ENCODE data around the gene CORO7.

Gene CORO7

DNA sequence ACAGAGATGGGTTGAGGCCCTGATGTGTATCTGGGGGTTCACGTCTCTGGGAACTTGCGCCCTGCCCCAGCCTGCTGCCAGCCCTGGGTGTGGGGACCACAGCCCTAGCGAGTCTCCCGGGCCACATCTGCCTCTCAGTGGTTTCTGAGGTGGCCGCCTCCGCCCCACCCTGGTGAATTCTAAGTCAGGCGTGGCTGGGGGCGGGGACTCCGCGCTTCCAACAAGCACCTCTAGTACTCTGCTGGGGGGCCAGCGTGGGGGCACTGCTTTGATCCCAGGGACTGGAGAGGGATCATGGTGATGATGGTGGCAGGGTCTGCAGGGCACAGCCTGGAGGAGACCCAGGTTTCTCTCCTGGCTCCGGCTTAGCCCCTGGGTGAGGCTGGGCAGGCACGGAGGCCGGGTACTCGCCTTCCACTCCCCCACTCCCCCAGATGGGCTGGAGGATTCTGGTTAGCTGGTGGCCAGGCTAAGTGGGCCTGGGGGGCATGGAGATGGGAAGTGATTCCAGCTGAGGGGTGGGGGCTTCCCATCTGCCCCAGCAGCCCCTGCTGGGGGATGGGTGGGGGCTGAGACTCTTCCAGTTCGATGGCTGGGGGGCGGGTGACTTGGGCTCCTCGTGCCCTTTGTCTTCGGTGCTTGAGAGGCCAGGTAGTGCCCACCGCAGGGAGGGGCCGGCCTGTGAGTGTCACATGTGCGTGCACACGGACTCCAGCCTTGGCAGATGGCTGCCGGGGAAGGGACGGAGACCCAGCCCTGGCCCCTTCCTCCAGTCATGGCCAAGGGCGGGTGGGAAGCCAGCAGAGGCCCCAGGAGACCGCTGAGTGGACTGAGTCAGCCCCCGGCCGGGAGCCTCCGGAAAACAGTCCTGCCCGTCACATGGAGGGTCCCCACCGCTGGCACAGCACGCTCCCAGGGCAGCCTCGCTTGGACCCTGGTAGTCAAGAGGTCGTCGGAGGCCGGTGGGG lies 96.7 kb downstream of the CORO7 start:
- Histone ChIP-seq H3K9ac (ENCODE audit: low read depth, low read length) (no peak overlapping the region), H3K27me3 (ENCODE audit: insufficient read depth, low read length) (peaks cover 5% of the 10 kb centered on the region), H3K27ac (ENCODE audit: low read depth, low read length) (no peak overlapping the region), H3K9me3 (ENCODE audit: insufficient read depth, low read depth, low read length) (no peaks in the 10 kb centered on the region), H3K4me1 (ENCODE audit: insufficient read depth, low read length) (peaks cover 35% of the 10 kb centered on the region), H3K4me3 (ENCODE audit: low read length) (no peak overlapping the region), H3K36me3 (ENCODE audit: insufficient read depth, low read length) (no peaks in the 10 kb centered on the region)
- 79% methylated on average over 37 of the region's 37 CpGs for WGBS

DNA sequence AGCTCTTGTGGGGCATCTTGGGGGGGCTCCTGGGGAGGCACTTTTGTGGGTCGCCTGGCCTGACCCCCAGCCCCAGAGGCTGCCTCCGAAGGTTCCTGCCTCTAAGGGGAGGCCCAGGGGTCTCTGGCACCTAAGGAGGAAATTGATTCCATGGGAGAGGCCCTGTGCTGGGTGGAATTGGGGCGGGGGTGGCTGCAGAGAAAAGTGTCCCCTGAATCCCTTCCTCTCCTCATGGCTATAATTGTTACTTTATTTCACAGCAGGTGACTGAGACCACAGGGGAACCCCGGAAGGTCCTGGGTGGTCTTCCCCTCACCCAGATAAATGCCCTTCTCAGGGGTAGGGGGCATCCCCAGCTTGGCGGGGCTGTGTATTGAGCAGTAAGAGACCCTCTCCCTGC lies 97.4 kb downstream of the CORO7 start:
- no peaks in the 10 kb centered on the region for H3K36me3 ChIP-seq (ENCODE audit: insufficient read depth, low read length)
- 88% methylated on average over 5 of the region's 5 CpGs for WGBS
- no peak overlapping the region for H3K9ac ChIP-seq (ENCODE audit: low read depth, low read length)
- no peaks in the 10 kb centered on the region for H3K9me3 ChIP-seq (ENCODE audit: insufficient read depth, low read depth, low read length)
- peaks cover 30% of the 10 kb centered on the region for H3K4me1 ChIP-seq (ENCODE audit: insufficient read depth, low read length)
- peaks cover 12% of the 10 kb centered on the region for H3K27me3 ChIP-seq (ENCODE audit: insufficient read depth, low read length)
- H3K4me3 ChIP-seq (ENCODE audit: low read length): no peak overlapping the region
- H3K27ac ChIP-seq (ENCODE audit: low read depth, low read length): no peak overlapping the region

DNA sequence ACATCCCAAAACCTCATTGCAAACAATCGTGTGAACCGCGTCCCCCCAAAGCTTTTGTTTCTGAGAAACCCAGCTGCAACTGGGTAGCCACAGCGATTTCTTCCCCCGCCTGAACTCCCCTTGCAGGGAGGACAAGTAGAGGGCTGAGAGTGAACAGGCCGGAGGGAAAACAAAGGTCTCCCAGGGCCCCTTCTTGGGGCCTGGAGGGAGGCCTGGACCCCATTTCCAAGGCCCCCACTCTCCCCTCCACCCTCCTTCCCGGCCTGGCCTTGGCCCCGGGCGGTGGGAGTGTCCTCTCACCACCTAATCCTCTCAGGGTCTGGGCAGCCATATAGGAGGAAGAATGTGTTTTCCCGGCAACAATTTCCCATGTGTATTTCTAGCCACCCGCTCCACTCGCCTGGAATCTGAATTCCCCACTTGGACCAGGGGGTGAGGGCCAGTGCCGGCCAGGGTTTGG lies 97.9 kb downstream of the CORO7 start:
- H3K27me3 ChIP-seq (ENCODE audit: insufficient read depth, low read length): peaks cover 17% of the 10 kb centered on the region
- H3K9me3 ChIP-seq (ENCODE audit: insufficient read depth, low read depth, low read length): no peaks in the 10 kb centered on the region
- 65% methylated on average over 13 of the region's 13 CpGs for WGBS
- no peak overlapping the region for H3K4me3 ChIP-seq (ENCODE audit: low read length)
- peaks cover 25% of the 10 kb centered on the region for H3K4me1 ChIP-seq (ENCODE audit: insufficient read depth, low read length)
- H3K9ac ChIP-seq (ENCODE audit: low read depth, low read length): no peak overlapping the region
- H3K27ac ChIP-seq (ENCODE audit: low read depth, low read length): peak overlapping the region; percentile 25; the same call in 1 of the 2 replicates
- H3K36me3 ChIP-seq (ENCODE audit: insufficient read depth, low read length): no peaks in the 10 kb centered on the region

DNA sequence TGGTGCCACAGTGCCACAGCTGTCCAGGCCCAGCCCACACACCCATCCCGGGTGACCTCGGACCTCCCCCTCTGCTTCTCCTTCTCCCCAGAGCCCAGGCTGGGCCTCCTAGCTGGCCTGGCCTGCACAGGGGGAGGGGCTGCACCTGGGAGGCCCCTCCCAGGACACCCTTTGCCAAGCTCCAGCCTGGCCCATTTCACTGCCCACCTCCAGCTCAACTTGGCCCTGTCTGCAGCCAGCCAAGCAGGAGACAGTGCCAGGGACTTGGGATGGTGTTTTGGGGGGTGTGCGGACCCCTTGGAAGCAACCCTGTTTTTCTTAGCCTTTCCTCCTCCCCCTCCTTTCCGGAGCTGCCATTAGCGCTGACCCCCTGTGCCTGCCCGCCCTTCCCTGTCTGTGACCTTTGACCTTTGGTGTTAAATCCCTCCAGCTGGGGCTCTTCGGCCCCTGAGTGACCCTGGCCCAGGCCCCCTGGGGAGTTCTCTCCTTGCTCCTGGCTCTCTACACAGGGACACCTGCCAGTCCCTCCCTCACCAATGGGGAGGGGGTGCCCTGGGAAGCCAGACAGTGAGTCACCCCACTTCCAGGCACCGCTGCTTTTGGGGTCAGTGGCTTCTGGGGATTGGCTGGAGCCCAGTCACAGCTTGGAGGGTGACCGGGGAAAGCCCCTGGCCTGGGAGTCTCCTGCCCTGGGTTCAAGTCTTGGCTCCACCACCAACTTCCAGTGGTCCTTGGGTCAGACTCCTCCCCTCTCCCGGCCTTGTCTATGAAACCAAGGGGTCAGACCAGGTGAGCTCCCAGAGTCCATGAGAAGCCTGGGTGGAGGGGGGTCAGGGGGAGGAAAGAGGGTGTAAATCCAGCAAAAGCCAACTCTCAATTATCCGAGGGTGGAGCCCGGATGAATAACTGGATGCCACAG lies 98.6 kb downstream of the CORO7 start:
- Histone ChIP-seq H3K27me3 (ENCODE audit: insufficient read depth, low read length) (peaks cover 20% of the 10 kb centered on the region), H3K36me3 (ENCODE audit: insufficient read depth, low read length) (no peaks in the 10 kb centered on the region), H3K4me1 (ENCODE audit: insufficient read depth, low read length) (peaks cover 23% of the 10 kb centered on the region), H3K9ac (ENCODE audit: low read depth, low read length) (no peak overlapping the region), H3K9me3 (ENCODE audit: insufficient read depth, low read depth, low read length) (no peaks in the 10 kb centered on the region), H3K4me3 (ENCODE audit: low read length) (peak overlapping the region; percentile 33), H3K27ac (ENCODE audit: low read depth, low read length) (peak overlapping the region; percentile 25; the same call in 1 of the 2 replicates)
- 61% methylated on average over 12 of the region's 12 CpGs for WGBS

DNA sequence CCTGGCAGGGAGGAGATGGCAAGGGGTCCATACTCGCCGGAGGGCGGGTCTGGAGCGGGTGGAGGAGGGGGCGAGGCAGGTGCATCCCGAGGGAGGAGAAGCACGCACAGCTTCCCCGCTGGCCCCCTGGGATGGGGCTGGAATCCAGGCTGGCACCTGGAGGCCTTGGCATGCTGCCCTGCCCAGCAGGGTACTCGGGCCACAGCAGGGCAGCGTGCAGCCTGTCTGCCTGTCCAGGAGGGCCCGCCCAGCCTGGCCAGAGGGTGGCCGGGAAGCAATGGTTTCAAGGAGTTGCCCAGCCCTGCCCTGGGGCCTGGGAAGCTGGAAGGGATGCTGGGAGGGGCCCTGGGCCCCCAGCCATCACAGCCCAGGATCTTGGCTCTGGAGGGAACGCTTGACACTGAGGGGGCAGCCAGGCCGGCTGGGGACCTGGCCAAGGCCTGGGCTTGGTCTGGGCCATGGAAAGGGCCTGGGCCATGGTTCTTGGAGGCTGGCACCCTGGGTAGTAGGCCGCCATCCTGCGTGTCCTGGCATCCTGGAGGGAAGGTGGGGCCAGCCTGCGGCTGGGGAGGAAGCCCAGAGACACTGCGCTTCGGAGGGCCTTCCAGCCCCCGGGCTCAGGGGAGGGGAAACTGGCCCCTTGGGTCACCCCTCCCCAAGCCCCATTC lies 99.4 kb downstream of the CORO7 start:
- no peaks in the 10 kb centered on the region for H3K36me3 ChIP-seq (ENCODE audit: insufficient read depth, low read length)
- H3K4me1 ChIP-seq (ENCODE audit: insufficient read depth, low read length): peaks cover 23% of the 10 kb centered on the region
- peak overlapping the region; percentile 74 for H3K4me3 ChIP-seq (ENCODE audit: low read length)
- 27% methylated on average over 20 of the region's 20 CpGs for WGBS
- H3K9ac ChIP-seq (ENCODE audit: low read depth, low read length): peak overlapping the region; percentile 74
- H3K9me3 ChIP-seq (ENCODE audit: insufficient read depth, low read depth, low read length): no peaks in the 10 kb centered on the region
- H3K27me3 ChIP-seq (ENCODE audit: insufficient read depth, low read length): peaks cover 20% of the 10 kb centered on the region
- no peak overlapping the region for H3K27ac ChIP-seq (ENCODE audit: low read depth, low read length)

DNA sequence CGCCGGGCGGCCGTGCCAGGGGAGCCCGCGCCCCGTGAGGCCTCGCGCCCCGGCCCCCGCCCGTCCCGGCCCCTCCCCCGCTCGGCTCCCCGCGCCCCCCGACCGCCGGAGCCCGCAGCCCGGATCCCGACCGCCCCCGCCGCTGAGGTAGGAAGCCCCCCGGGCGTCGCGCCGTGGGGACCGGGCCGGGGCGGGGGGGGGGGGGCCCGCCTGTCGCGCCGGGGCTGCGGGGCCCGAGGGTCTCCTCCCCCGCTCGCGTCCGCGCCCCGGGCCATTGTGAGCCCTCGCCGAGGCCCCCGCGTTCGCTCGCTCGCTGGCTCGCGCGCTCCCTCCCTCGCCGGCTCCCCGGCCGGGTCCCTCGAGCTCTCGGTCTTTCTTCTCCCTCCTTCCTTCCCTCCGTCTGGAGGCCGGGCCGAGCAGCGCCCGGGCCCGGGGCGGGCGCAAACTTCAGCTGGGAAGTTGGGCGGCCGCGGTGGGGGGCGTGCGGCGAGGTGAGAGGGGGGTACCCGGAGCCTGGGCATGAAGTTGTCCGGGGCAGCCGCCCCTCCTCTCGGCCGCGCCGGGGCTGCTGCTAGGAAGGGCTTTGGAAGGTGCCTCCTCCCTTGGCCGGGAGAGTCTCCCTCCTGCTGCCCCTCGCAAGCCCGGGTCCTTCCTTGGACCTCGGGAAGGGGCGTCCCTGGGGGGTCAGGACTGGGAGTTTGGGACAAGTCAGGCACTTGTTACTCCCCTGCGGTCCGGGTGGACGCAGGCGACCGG lies 100.1 kb downstream of the CORO7 start:
- peaks cover 20% of the 10 kb centered on the region for H3K27me3 ChIP-seq (ENCODE audit: insufficient read depth, low read length)
- H3K27ac ChIP-seq (ENCODE audit: low read depth, low read length): no peak overlapping the region
- H3K4me3 ChIP-seq (ENCODE audit: low read length): peak overlapping the region; percentile 74

DNA sequence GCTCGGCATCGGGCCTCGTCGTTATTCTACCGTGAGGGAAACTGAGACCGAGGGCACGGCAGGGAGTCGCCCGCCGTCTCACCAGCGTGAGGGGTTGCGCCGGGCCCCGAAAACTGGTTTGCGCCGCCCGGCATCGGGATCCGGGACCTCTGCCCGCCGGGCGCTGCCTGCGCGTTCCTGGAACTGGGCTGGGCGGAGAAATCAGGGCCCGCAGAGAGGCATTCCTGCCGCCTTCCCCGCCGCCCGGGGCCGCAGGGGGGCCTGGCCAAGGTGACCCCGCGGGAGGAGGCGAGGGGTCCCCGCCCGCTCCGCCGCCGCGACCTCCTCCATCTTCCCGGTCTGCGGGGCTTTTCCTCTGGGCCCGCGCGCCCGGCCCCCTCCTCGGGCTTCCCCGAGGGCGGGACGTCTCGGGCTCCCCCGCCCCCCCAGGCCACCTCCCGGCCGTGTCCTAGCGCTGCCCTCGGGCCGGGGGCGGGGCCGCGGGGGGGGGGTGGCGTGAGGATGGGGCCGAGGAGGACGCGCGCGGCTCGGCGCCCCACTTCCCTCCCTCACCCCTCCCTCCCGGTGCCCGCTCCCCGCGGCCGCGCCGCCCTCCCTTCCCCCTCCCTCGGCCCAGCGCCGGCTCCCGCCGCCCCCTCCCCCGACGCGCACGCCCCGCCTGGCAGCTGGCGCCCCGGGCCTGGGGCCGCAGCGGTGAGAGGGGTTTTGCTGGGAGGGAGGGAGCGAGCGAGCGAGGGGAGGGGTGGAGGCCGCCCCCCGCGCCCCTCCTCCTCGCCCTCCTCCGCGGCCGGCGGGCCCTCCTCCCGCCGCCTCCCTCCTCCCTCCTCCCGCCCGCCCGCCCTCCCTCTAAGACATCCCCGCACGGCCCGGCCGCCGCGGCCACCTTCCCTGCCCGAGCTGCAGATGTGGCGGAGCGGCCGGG lies 100.9 kb downstream of the CORO7 start, which contains the start of gene GLIS2:
Gene GLIS2, plus strand, starts transcription at position 882 of the 922 bp plus-strand sequence. CDS start 16,214 bp downstream, outside the sequence.
- Histone ChIP-seq H3K9me3 (ENCODE audit: insufficient read depth, low read depth, low read length) (no peaks in the 10 kb centered on the region), H3K27me3 (ENCODE audit: insufficient read depth, low read length) (peaks cover 20% of the 10 kb centered on the region), H3K4me1 (ENCODE audit: insufficient read depth, low read length) (peaks cover 23% of the 10 kb centered on the region), H3K27ac (ENCODE audit: low read depth, low read length) (peak within 1 kb of the TSS; percentile 62; the same call in 1 of the 2 replicates), H3K9ac (ENCODE audit: low read depth, low read length) (peak within 1 kb of the TSS; percentile 74), H3K4me3 (ENCODE audit: low read length) (peak within 1 kb of the TSS; percentile 74), H3K36me3 (ENCODE audit: insufficient read depth, low read length) (no peaks in the 10 kb centered on the region)
- under 1% methylated on average over 60 of the region's 115 CpGs for WGBS

More for the DNA sequence above, 100.1 kb downstream of the CORO7 start:
- no peaks in the 10 kb centered on the region for H3K36me3 ChIP-seq (ENCODE audit: insufficient read depth, low read length)
- peak overlapping the region; percentile 74 for H3K9ac ChIP-seq (ENCODE audit: low read depth, low read length)
- no peaks in the 10 kb centered on the region for H3K9me3 ChIP-seq (ENCODE audit: insufficient read depth, low read depth, low read length)
- H3K4me1 ChIP-seq (ENCODE audit: insufficient read depth, low read length): peaks cover 23% of the 10 kb centered on the region
- under 1% methylated on average over 88 of the region's 93 CpGs for WGBS

DNA sequence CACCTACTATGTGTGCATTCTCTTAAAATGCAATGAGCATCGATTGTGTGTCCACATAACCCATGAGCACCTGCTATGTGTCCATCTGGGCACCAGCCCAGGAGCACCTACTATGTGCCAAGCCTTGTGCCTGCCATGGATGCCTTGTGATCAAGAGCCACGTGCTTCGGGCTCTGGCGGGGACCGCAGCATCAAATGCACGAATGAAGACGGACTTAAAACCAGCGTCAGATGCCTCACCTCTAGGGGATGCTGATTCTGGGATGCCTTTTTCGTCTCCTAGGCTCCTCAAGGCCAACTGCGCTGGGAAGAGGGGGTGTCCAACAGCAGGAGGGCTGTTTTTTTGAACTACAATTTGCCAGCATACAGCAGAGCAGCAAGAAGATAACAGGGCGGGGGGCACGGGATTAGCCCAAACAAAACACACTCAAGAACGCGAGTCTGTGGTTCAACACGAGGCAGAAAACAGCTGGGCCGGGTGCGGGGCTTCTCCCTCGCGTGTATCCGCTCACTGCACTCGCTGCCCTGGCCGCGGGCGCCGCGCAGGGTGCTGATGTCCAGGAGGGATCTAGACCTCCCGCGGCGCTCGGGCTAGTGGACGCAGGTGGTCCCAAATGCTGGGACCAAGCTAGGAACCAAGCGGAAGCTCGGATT lies 101.7 kb downstream of the CORO7 start:
- peak overlapping the region; percentile 72 for H3K9ac ChIP-seq (ENCODE audit: low read depth, low read length)
- 5% methylated on average over 33 of the region's 33 CpGs for WGBS
- peak overlapping the region; percentile 62; the same call in 1 of the 2 replicates for H3K27ac ChIP-seq (ENCODE audit: low read depth, low read length)

More for the DNA sequence above, 101.7 kb downstream of the CORO7 start:
- Histone ChIP-seq H3K4me1 (ENCODE audit: insufficient read depth, low read length) (peaks cover 26% of the 10 kb centered on the region), H3K36me3 (ENCODE audit: insufficient read depth, low read length) (no peaks in the 10 kb centered on the region), H3K4me3 (ENCODE audit: low read length) (peak overlapping the region; percentile 61), H3K27me3 (ENCODE audit: insufficient read depth, low read length) (peaks cover 20% of the 10 kb centered on the region), H3K9me3 (ENCODE audit: insufficient read depth, low read depth, low read length) (no peaks in the 10 kb centered on the region)
